Heart left ventricle (tissue), 16 donors: ENCODE data around the gene IGSF11. TPM values are rescaled to one million over a fixed set of nuclear protein-coding genes. Genes with fewer than 3 reads are reported as not detected.

Experiments
- ATAC-seq, 4 donors: fragments of 200-7000 bp; cut with Tn5 transposase; one replicate each; pipeline ENCODE4 v1.9.1; 2020 to 2022; ENCODE audit warnings: moderate library complexity in 4 of 4, mild to moderate bottlenecking in 3 of 4, moderate number of reproducible peaks in 1 of 4
- DNase-seq, 5 donors: peaks; one replicate each; pipeline ENCODE4 v3.0.0-alpha.2; 2020
- H3K27ac ChIP-seq, 12 donors: fragments of 200-600 bp; sonication (generic) in 4 of 12; one replicate each; pipeline versions ENCODE4 v1.5.0 to v1.8.0; 2016 to 2022; ENCODE audit warnings: mild to moderate bottlenecking in 2 of 12
- H3K27me3 ChIP-seq, 9 donors: fragments of 200-600 bp; sonication (generic) in 2 of 9; one replicate each; pipeline versions ENCODE4 v1.5.1 to v1.8.0; 2016 to 2022; ENCODE audit warnings: mild to moderate bottlenecking in 3 of 9
- H3K36me3 ChIP-seq, 9 donors: fragments of 200-600 bp; sonication (generic) in 2 of 9; one replicate each; pipeline versions ENCODE4 v1.5.0 to v1.8.0; 2018 to 2022; ENCODE audit warnings: mild to moderate bottlenecking in 2 of 9
- H3K4me1 ChIP-seq, 12 donors: fragments of 200-600 bp; sonication (generic) in 4 of 12; one replicate each; pipeline versions ENCODE4 v1.5.0 to v1.8.0; 2016 to 2022; ENCODE audit warnings: mild to moderate bottlenecking in 3 of 12
- H3K4me3 ChIP-seq, 12 donors: fragments of 200-600 bp; sonication (generic) in 4 of 12; one replicate each; pipeline versions ENCODE4 v1.5.0 to v1.8.0; 2017 to 2022; ENCODE audit warnings: mild to moderate bottlenecking in 9 of 12, moderate library complexity in 4 of 12
- H3K9me3 ChIP-seq, 12 donors: fragments of 200-600 bp; sonication (generic) in 4 of 12; one replicate each; pipeline versions ENCODE4 v1.5.0 to v1.8.0; 2016 to 2022; ENCODE audit warnings: mild to moderate bottlenecking in 1 of 12
- CTCF ChIP-seq, 12 donors: fragments of 200-600 bp; sonication (generic) in 4 of 12; IDR thresholded peaks; one replicate each; pipeline versions ENCODE4 v1.5.0 to v1.8.0; 2018 to 2022; ENCODE audit warnings: antibody characterized with exemption in 12 of 12, mild to moderate bottlenecking in 5 of 12
- POLR2A ChIP-seq, 2 donors: fragments of 450-650 bp; IDR thresholded peaks; one replicate each; pipeline ENCODE4 v1.6.1; 2017; ENCODE audit warnings: antibody characterized with exemption in 2 of 2, mild to moderate bottlenecking in 2 of 2, moderate library complexity in 2 of 2
- WGBS, 4 donors: extraction: QIAGEN DNeasy Blood & Tissue Kit in 2 of 4; methylation state at CpG; one replicate each; pipeline versions ENCODE4 v1.1.5 to v1.1.7; 2013 to 2018; 5-methylcytosine and 5-hydroxymethylcytosine counted together
- intact Hi-C, 10 donors: fragments of 100-400 bp; cut with DNase I; formaldehyde crosslinking; loops; one replicate each; pipeline versions ENCODE4 v1.11.1 to v1.14.2; 2022
- polyA plus RNA-seq, 2 donors: library from polyadenylated mRNA; stranded (reverse); fragments of 200-250 nt; gene quantifications; one replicate each; pipeline ENCODE4 v1.2.3, GENCODE V29; 2013
- total RNA-seq, 9 donors: library from RNA; depleted of rRNA in 2 of 9; stranded (reverse); fragments of >200 nt in 2 of 9; fragmentation: NEBNext Ultra II Directional in 3 of 9; extraction: Animal tissue kit (Norgen Biotek cat#: 25700) in 3 of 9; gene quantifications; one replicate each; pipeline versions ENCODE4 v1.1.0 to v1.2.4, GENCODE V29; 2016 to 2023
- donor health status: ischemic (EF 13 %, LVEDD 7.1; RV severe dilation, severe dysfunction).
- donor health status: healthy with polysubstance abuse.
- donor health status: DM: no; HTN: yes; CAD: no.
- donor health status: DM: no; HTN: no; CAD: no.
- donor health status: ischemic (EF 25% LVEDD 6.9; RV normal size, moderate dysfunction).
- donor health status: ischemic (EF 25% LVEDD 5.7; RV mildly dilated, moderate dysfunction).
- donor health status: healthy.
- donor health status: DM: yes; HTN: yes; CAD: no.
- donor health status: ischemic (EF 35%, LVEDD 5.7; RV mildly dilated, moderate dysfunction).
- donor health status: nonischemic (EF 11% LVEDD 7.7; RV severe dilation, severe dysfunction).
- donor health status: DM: yes; HTN: yes; CAD: no.
- donor health status: PGD.
- donor health status: ischemic (EF 29% LVEDD 5.4; RV normal size, mild dysfunction).
- donor health status: nonischemic (EF 23%, LVEDD 6.1; RV moderate dilation, normal function).

The IGSF11 gene
- total and polyA plus RNA-seq, 11 donors = 0.32 to 5.0 (median 1.5) TPM

DNA sequence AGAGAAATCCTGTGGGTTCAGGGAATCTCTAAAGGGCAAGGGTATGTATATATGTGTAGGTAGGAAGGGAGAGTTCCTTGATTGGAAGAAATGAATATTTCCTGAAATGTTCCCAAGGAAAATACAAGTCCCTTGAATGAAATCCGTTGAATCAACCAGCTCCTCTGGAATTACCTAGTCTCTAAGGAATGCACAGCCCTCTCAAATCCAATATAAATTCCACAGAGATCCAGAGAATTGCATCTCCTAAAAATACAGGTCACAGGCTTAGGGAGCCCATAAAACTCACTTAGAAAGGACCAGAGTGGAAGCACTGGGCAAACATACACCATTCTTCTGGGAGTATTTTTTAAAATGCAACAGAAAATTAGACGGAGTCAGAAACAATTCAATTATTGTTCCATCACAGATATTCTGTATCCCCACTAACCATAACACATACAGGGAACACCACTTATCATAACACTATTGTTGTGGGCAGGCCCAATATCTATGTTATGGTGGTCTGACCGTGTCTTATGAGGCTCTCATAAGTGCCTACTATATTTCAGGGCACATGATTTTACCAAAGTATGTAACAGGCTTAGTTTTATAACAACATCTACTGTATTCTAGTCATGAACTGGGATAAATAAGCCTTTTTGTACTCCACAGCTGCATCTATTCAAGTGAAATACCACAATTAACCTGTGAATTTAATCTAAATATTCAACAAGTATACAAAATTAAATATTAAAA lies 43.7 kb downstream of the IGSF11 start:
- no peaks in the 10 kb centered on the region for H3K9me3 ChIP-seq
- ATAC-seq (peak in 1 of 4 donors; percentile 46), DNase-seq (no peak)
- no peaks in the 10 kb centered on the region for H3K27me3 ChIP-seq
- H3K4me1 ChIP-seq = peaks cover 0 to 33% (median 9%) of the 10 kb centered on the region in 12 donors
- H3K36me3 ChIP-seq = no peaks in the 10 kb centered on the region
- peak overlapping the region in 3 of 12 donors; percentile 39 to 56 (median 53) for H3K27ac ChIP-seq
- no peak for TF ChIP-seq CTCF (IDR thresholded peaks at IDR 0.05)
- no peak for TF ChIP-seq POLR2A (IDR thresholded peaks at IDR 0.05)
- no peak overlapping the region for H3K4me3 ChIP-seq
- 53 to 71% (median 58%) methylated on average over 3 of the region's 3 CpGs for WGBS, 4 donors
- intact Hi-C loops = no loop called here

DNA sequence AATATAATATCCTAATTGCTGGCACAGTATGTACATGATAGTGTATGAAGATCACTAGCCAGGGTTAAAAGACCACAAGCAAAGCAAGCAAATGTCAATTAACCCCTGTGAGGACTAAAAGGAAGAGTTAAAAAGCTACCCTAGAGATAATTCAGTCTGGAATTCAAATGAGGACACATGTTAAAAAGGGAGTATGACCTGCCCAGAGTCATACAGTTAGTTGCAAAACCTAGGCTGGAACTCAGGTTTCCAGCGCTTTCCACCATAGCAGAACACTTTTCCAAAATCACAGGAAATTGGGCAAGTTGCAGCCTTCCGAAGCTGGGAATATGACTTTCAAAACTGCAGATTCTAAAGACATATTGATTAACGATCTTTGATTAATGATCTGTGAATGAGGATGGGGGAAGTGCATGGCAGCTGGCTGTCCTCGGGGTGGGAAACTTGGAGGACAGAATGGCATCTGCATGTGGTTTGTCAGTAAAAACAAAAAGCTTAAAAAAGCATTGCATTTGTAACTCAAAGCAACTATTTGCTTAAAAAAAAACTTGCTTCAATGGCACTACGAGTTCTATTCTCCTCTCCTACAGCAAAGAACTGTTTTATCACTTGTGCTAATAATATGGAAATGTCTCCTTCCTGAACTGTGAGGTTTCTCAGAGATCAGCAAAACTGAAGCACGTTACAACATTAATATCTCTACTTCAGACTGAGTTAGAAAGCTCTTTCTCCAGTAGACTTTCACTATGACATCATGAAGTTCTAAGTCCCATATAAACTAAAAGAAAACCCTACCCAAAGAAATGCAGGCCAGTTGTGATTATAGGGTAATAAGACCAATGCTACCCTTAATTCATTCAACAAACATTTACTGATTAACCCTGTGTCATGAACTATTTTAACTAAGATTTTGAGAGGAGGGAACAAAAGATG lies 46.2 kb downstream of the IGSF11 start:
- H3K4me1 ChIP-seq = peaks cover 0 to 42% (median 9%) of the 10 kb centered on the region in 12 donors
- no peak overlapping the region for H3K4me3 ChIP-seq
- peak overlapping the region in 2 of 12 donors; percentile 7 to 56 for H3K27ac ChIP-seq
- intact Hi-C loops = no loop called here
- no peak for DNase-seq
- no peaks in the 10 kb centered on the region for H3K36me3 ChIP-seq
- H3K9me3 ChIP-seq = no peaks in the 10 kb centered on the region
- no peaks in the 10 kb centered on the region for H3K27me3 ChIP-seq
- no peak for ATAC-seq
- 48 to 56% (median 53%) methylated on average over 6 of the region's 6 CpGs for WGBS, 4 donors
- no peak for TF ChIP-seq CTCF (IDR thresholded peaks at IDR 0.05)

DNA sequence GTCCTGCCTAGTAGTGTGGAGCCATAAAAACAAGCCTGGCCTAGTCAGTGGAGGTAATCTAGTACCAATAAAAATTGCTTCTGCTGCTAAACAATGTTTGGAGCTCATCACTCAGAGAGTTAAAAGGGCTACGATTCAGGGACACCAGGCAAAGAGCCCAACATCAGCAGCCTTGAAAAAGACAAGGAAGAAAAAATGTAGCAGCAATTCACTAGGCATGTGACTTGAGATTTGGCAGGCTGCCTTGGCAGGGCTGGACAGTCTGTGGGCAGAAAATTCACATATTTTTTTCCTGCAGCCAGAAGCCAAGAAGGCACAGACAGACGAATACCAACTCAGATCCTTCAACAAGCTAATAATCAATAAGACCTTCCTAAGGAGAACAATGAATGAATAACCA lies 47.2 kb downstream of the IGSF11 start:
- TF ChIP-seq CTCF (IDR thresholded peaks at IDR 0.05) = no peak
- Histone ChIP-seq H3K9me3 (no peaks in the 10 kb centered on the region), H3K27me3 (no peaks in the 10 kb centered on the region), H3K4me1 (peaks cover 0 to 42% (median 9%) of the 10 kb centered on the region in 12 donors), H3K27ac (peak overlapping the region in 5 of 12 donors; percentile 7 to 44 (median 26)), H3K4me3 (no peak overlapping the region), H3K36me3 (no peaks in the 10 kb centered on the region)
- ATAC-seq (peak; percentile 49 to 78 (median 62)), DNase-seq (peak in 4 of 5 donors; percentile 41 to 73 (median 54))
- 2 to 11% (median 10%) methylated on average over 2 of the region's 2 CpGs for WGBS, 4 donors
- intact Hi-C loops = no loop called here

GRCh38 chr3:118986734-118987133 lies 47.9 kb downstream of the IGSF11 start:
- DNase-seq = no peak
- Histone ChIP-seq H3K36me3 (no peaks in the 10 kb centered on the region), H3K4me1 (peaks cover 0 to 39% (median 9%) of the 10 kb centered on the region in 12 donors), H3K4me3 (no peak overlapping the region), H3K9me3 (no peaks in the 10 kb centered on the region), H3K27me3 (peaks cover 0 to 2% (median 0%) of the 10 kb centered on the region in 9 donors), H3K27ac (peak overlapping the region in 4 of 12 donors; percentile 11 to 44 (median 29))
- WGBS, 4 donors = 65 to 79% (median 78%) methylated on average over 2 of the region's 2 CpGs
- intact Hi-C loops = no loop called here
- no peak for ATAC-seq
- no peak for TF ChIP-seq CTCF (IDR thresholded peaks at IDR 0.05)
- TF ChIP-seq POLR2A (IDR thresholded peaks at IDR 0.05) = no peak
